Activated naive CD4-positive, alpha-beta T cell treated with anti-CD3 and anti-CD28 coated beads, Interleukin-2, amount 10 ng/mL, durations not matched to agents 7 days and 5 days (primary cell): ENCODE data around the gene OVCA2.
A peak's percentile ranks its signal among the peaks of the same experiment; 100 is the strongest.

Experiments
- CTCF ChIA-PET: fragments of 350-600 bp; sonication (Branson Sonifier 250); formaldehyde crosslinking; loops from one replicate; lab custom pipeline; 2021; ENCODE audit warnings: antibody characterized with exemption; lab: Charles Lee
- DNase-seq: peaks from one replicate; pipeline ENCODE4 v3.0.0-alpha.2; 2020
- H3K27ac Mint-ChIP-seq: one replicate; pipeline ENCODE4 v1.8.0; 2021; ENCODE audit warnings: mild to moderate bottlenecking, moderate library complexity, mixed read lengths
- H3K27me3 Mint-ChIP-seq: one replicate; pipeline ENCODE4 v1.8.0; 2021; ENCODE audit warnings: mild to moderate bottlenecking, mixed read lengths
- H3K36me3 Mint-ChIP-seq: one replicate; pipeline ENCODE4 v1.8.0; 2021; ENCODE audit warnings: mixed read lengths
- H3K4me1 Mint-ChIP-seq: one replicate; pipeline ENCODE4 v1.8.0; 2021; ENCODE audit warnings: mixed read lengths
- H3K4me3 Mint-ChIP-seq: one replicate; pipeline ENCODE4 v1.8.0; 2021; ENCODE audit warnings: mild to moderate bottlenecking, moderate library complexity, mixed read lengths
- H3K9me3 Mint-ChIP-seq: one replicate; pipeline ENCODE4 v1.8.0; 2021; ENCODE audit warnings: mixed read lengths

The OVCA2 gene

GRCh38 chr17:2076087-2076984 is 34.5 kb downstream of the OVCA2 start:
- DNase-seq: no peak
- Mint-ChIP-seq H3K27ac (no peak overlapping the region), H3K4me3 (no peak overlapping the region), H3K27me3 (no peaks in the 10 kb centered on the region), H3K36me3 (peaks cover 54% of the 10 kb centered on the region), H3K9me3 (no peaks in the 10 kb centered on the region), H3K4me1 (peaks cover 35% of the 10 kb centered on the region)
- CTCF ChIA-PET: interaction anchor here (1.2 to 1.3 kb wide), 4 partner anchors 11 to 94 kb away, joined by 3 to 4 read pairs (median 3); partner anchors contain the start of gene HIC1

DNA sequence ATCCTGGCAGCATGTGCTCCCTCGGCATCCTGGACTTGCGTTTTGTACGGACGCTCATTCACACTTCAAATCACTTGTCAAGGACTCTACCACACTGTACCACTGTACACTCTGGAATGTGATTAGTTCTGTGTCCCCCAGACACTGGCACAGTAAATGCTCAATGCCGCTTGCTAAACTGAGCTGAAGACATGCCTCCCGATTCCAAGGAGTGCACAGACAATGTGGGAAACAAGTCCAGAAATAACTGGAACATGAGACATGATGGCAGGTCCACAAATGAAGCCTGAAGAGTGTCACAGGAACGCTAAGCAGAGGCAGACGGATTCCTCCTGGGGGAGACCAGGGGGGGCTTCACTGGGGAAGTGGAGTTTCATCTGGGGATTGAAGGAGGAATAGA is 35.2 kb downstream of the OVCA2 start:
- Mint-ChIP-seq H3K27me3 (no peaks in the 10 kb centered on the region), H3K4me3 (no peak overlapping the region), H3K36me3 (peaks cover 55% of the 10 kb centered on the region), H3K27ac (no peak overlapping the region), H3K4me1 (peaks cover 32% of the 10 kb centered on the region), H3K9me3 (no peaks in the 10 kb centered on the region)
- no peak for DNase-seq
- CTCF ChIA-PET: interaction anchor here (1.2 kb wide), 1 partner anchor 50 kb away, joined by 3 read pairs; no protein-coding TSS in a partner anchor

DNA sequence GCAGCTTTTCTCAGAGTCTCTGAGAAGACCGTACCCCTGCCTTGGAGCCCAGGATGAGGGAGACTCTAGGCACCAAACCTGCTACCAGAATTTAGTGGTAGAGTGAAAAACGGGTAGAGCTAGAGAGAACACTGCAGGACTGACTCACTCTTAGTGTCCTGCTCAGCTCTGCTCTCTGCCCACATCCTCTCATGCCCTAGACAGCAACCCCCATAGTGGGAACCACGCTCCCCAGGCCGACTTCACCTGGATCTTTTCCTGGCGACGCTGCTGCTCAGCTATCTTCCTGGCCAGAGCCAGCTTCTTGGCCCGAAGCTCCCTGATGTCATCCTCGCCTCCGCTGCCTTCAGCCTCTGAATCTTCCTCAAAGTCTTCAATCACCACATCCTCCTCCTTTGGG is 39.7 kb downstream of the OVCA2 start:
- no peak for DNase-seq
- Mint-ChIP-seq H3K27me3 (no peaks in the 10 kb centered on the region), H3K27ac (peak overlapping the region; percentile 64), H3K36me3 (peaks cover 58% of the 10 kb centered on the region), H3K4me3 (no peak overlapping the region), H3K4me1 (peaks cover 34% of the 10 kb centered on the region), H3K9me3 (no peaks in the 10 kb centered on the region)
- CTCF ChIA-PET: interaction anchor here (1.0 to 1.6 kb wide), 4 partner anchors 13 to 163 kb away, joined by 3 to 8 read pairs (median 4); no protein-coding TSS in a partner anchor

GRCh38 chr17:2082003-2082781 is 40.4 kb downstream of the OVCA2 start:
- DNase-seq: no peak
- Mint-ChIP-seq H3K27me3 (no peaks in the 10 kb centered on the region), H3K36me3 (peaks cover 60% of the 10 kb centered on the region), H3K4me1 (peaks cover 40% of the 10 kb centered on the region), H3K4me3 (no peak overlapping the region), H3K27ac (peak overlapping the region; percentile 64), H3K9me3 (no peaks in the 10 kb centered on the region)
- CTCF ChIA-PET: interaction anchor here (0.8 to 1.8 kb wide), 7 partner anchors 12 to 163 kb away, joined by 3 to 8 read pairs (median 5); no protein-coding TSS in a partner anchor

- Mint-ChIP-seq H3K4me3 (no peak overlapping the region), H3K27me3 (no peaks in the 10 kb centered on the region), H3K4me1 (peaks cover 54% of the 10 kb centered on the region), H3K36me3 (peaks cover 56% of the 10 kb centered on the region), H3K27ac (no peak overlapping the region), H3K9me3 (no peaks in the 10 kb centered on the region)
- no peak for DNase-seq
- CTCF ChIA-PET: interaction anchor here (1.3 to 1.8 kb wide), 3 partner anchors 14 to 161 kb away, joined by 5 to 8 read pairs (median 5); no protein-coding TSS in a partner anchor
Observed at GRCh38 chr17:2083613-2084035, 41.8 kb downstream of the OVCA2 start.

DNA sequence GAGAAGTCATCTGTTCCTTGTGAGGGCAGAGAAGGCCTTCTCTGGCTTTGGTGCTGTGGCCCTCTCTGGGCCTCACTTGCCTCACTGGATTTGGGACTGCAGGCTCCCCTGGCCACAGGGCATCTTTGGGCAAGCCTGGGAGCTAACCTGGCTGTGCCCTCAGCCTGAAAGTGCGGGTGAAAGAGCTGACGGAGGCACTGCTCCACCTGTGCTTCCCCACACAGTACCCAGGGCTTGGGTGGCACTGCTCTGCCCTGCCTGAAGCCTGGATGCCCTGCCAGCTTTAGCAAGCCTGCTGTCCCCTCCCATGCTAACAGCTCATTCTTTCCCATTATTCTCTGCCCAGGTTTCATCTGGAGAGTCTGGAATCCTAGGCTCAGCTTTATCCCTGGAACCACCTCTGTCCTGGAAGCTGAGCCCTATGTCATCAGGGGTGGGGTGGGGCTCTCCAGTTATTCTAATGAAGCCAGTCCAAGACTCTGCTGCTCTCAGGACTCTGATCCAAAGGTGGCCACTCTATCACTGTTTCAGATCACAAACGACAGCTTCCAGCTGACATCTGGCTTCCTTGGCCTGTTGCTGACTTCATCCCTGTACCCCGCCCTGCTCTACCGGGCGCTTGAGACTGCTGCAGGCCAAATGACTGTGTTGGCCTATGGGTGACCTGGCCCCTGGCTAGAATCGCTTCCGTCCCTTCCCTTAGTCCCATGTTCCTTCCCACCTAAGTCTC is 42.4 kb downstream of the OVCA2 start:
- peaks cover 53% of the 10 kb centered on the region for H3K36me3 Mint-ChIP-seq
- no peaks in the 10 kb centered on the region for H3K27me3 Mint-ChIP-seq
- H3K27ac Mint-ChIP-seq: no peak overlapping the region
- H3K9me3 Mint-ChIP-seq: no peaks in the 10 kb centered on the region
- H3K4me3 Mint-ChIP-seq: no peak overlapping the region
- CTCF ChIA-PET: interaction anchor here (1.3 to 1.8 kb wide), 4 partner anchors 15 to 161 kb away, joined by 3 to 8 read pairs (median 5); no protein-coding TSS in a partner anchor
- peaks cover 60% of the 10 kb centered on the region for H3K4me1 Mint-ChIP-seq
- DNase-seq: no peak

DNA sequence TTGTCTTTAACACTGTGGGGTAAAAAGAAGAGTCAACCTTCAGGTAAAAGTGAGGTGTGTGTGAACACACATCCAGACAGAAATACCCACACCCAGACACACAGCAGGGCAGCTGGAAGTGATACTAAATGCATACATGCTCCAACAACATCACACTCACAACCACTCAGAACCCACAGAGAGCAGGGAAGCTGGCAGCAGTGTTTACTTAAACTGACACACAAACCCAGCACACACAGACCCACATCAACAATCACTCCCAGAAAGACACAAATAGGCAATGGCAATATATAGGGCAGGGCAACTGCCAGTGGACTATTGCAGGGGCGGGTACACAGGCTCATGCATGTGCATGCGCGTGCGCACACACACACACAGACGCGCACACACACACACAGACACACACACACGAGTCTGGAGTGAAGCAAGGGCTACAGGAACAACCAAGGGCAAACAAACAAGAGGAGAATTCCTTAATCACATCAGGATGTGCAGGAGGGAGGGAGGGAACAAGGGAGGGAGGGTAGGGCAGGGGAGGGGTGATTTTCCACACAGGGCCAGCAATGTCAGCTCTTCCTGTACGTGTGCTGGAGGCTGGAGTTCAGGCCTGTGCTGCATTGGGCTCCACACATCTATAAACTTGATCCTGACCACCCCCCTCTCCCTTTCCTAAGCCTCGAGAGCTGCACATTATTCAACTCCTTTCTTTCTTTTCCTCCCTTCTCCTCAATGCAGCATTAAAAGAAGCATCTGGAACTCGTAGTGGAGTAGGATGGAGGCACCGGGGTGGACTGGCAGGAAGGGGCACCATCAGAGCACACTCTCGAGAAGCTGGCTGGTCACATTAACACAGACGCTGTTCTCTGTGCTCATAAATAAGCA is 43.2 kb downstream of the OVCA2 start:
- Mint-ChIP-seq H3K9me3 (no peaks in the 10 kb centered on the region), H3K4me1 (peaks cover 67% of the 10 kb centered on the region), H3K36me3 (peaks cover 47% of the 10 kb centered on the region), H3K27me3 (no peaks in the 10 kb centered on the region), H3K4me3 (no peak overlapping the region), H3K27ac (no peak overlapping the region)
- CTCF ChIA-PET: interaction anchor here (1.2 to 1.9 kb wide), 5 partner anchors 13 to 198 kb away, joined by 3 to 8 read pairs (median 5); no protein-coding TSS in a partner anchor
- no peak for DNase-seq

- CTCF ChIA-PET: interaction anchor here (1.2 to 3.1 kb wide), 5 partner anchors 14 to 197 kb away, joined by 3 to 21 read pairs (median 5); no protein-coding TSS in a partner anchor
- H3K36me3 Mint-ChIP-seq: peaks cover 43% of the 10 kb centered on the region
- H3K27ac Mint-ChIP-seq: no peak overlapping the region
- peaks cover 73% of the 10 kb centered on the region for H3K4me1 Mint-ChIP-seq
- no peak overlapping the region for H3K4me3 Mint-ChIP-seq
- no peaks in the 10 kb centered on the region for H3K9me3 Mint-ChIP-seq
- no peaks in the 10 kb centered on the region for H3K27me3 Mint-ChIP-seq
- no peak for DNase-seq
Observed at GRCh38 chr17:2085648-2085949, 43.8 kb downstream of the OVCA2 start.

DNA sequence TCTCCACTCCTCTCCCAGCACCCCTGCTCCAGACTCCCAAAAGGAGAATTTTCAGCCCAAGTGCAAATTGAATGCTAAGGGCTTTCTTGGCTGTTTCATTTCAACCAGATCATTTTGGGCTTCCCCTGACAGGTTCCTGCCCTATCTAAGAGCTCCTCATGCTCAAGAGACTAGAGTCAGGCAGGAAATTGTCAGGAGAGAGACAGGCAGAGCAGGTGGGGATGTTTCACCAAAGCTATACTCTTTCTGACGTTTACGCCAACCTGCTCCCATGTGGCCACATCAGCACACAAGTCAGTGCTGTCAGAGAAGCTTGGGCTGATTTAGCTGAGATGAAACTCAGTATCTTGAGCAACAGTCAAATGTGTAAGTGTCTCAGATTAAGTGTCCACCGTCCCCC is 44.5 kb downstream of the OVCA2 start:
- no peak for DNase-seq
- peaks cover 42% of the 10 kb centered on the region for H3K36me3 Mint-ChIP-seq
- no peaks in the 10 kb centered on the region for H3K27me3 Mint-ChIP-seq
- CTCF ChIA-PET: interaction anchor here (0.7 to 5.9 kb wide), 11 partner anchors 15 to 196 kb away, joined by 3 to 40 read pairs (median 3); partner anchors contain the start of gene HIC1
- peaks cover 80% of the 10 kb centered on the region for H3K4me1 Mint-ChIP-seq
- no peaks in the 10 kb centered on the region for H3K9me3 Mint-ChIP-seq
- no peak overlapping the region for H3K4me3 Mint-ChIP-seq
- peak overlapping the region; percentile 12 for H3K27ac Mint-ChIP-seq

- CTCF ChIA-PET: interaction anchor here (1.1 to 5.9 kb wide), 4 partner anchors 14 to 158 kb away, joined by 3 to 40 read pairs (median 14); partner anchors contain the start of gene HIC1
- Mint-ChIP-seq H3K27me3 (no peaks in the 10 kb centered on the region), H3K27ac (peak overlapping the region; percentile 50), H3K36me3 (peaks cover 39% of the 10 kb centered on the region), H3K9me3 (no peaks in the 10 kb centered on the region), H3K4me1 (peaks cover 81% of the 10 kb centered on the region), H3K4me3 (peak overlapping the region; percentile 34)
- peak; percentile 79 for DNase-seq
Observed at GRCh38 chr17:2087597-2088211, 45.9 kb downstream of the OVCA2 start.

DNA sequence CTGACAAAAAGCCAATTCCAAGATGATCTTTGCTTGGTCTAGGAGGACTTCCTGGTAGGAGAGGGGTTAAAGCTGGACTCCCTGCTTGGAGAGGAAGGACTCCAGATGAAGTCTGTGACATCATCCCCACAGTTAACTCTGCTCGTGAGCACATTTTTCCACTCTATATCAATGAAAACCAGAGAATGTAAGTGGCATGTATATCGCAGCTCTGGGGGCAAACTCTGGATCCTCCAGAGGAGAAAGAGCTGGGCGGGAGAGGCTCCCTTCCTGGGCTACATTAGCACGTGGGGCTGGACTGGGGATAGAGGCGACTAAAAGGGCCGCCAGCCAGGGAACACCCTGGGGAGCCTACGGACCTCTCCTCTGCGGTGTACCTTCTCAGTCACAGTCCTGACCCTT is 47.2 kb downstream of the OVCA2 start:
- H3K4me3 Mint-ChIP-seq: peak overlapping the region; percentile 73
- H3K36me3 Mint-ChIP-seq: peaks cover 34% of the 10 kb centered on the region
- no peak for DNase-seq
- peak overlapping the region; percentile 88 for H3K27ac Mint-ChIP-seq
- CTCF ChIA-PET: interaction anchor here (1.0 to 5.9 kb wide), 11 partner anchors 14 to 156 kb away, joined by 3 to 40 read pairs (median 4); no protein-coding TSS in a partner anchor
- peaks cover 85% of the 10 kb centered on the region for H3K4me1 Mint-ChIP-seq
- no peaks in the 10 kb centered on the region for H3K9me3 Mint-ChIP-seq
- no peaks in the 10 kb centered on the region for H3K27me3 Mint-ChIP-seq

- H3K36me3 Mint-ChIP-seq: peaks cover 31% of the 10 kb centered on the region
- peak overlapping the region; percentile 88 for H3K27ac Mint-ChIP-seq
- peaks cover 76% of the 10 kb centered on the region for H3K4me1 Mint-ChIP-seq
- CTCF ChIA-PET: interaction anchor here (0.6 to 5.9 kb wide), 7 partner anchors 13 to 155 kb away, joined by 3 to 40 read pairs (median 5); no protein-coding TSS in a partner anchor
- H3K4me3 Mint-ChIP-seq: peak overlapping the region; percentile 73
- DNase-seq: peak; percentile 46
- no peaks in the 10 kb centered on the region for H3K27me3 Mint-ChIP-seq
- no peaks in the 10 kb centered on the region for H3K9me3 Mint-ChIP-seq
Observed at GRCh38 chr17:2090210-2090641, 48.4 kb downstream of the OVCA2 start.
